Mesothelial cell of epicardium (in vitro differentiated cells): ENCODE results near the gene ZNF575. TPM values are rescaled to one million over a fixed set of nuclear protein-coding genes. Genes with fewer than 3 reads are reported as not detected.
A peak's percentile ranks its signal among the peaks of the same experiment; 100 is the strongest.
"Not testable (repeated sequence)": the region's sequence is repeated elsewhere in the genome, so short reads cannot be mapped to it uniquely, and the experiment has no call there.

Source experiments
- DNase-seq, 2 experiments: peaks; one replicate each; pipeline ENCODE4 v3.0.0; 2021; ENCODE audit warnings: low spot score in 2 of 2; ENCODE audit not compliant: unreplicated experiment in 2 of 2
- H3K27ac Mint-ChIP-seq: 2 replicates; pipeline ENCODE4 v1.8.0; 2021; ENCODE audit warnings: mixed read lengths
- H3K27me3 Mint-ChIP-seq: 2 replicates; pipeline ENCODE4 v1.8.0; 2021; ENCODE audit warnings: low read depth, mixed read lengths
- H3K36me3 Mint-ChIP-seq: 2 replicates; pipeline ENCODE4 v1.8.0; 2021; ENCODE audit warnings: mixed read lengths
- H3K4me1 Mint-ChIP-seq: 2 replicates; pipeline ENCODE4 v1.8.0; 2021; ENCODE audit warnings: mixed read lengths
- H3K4me3 Mint-ChIP-seq: 2 replicates; pipeline ENCODE4 v1.8.0; 2021; ENCODE audit warnings: mild to moderate bottlenecking, moderate library complexity, mixed read lengths
- H3K9me3 Mint-ChIP-seq: 2 replicates; pipeline ENCODE4 v1.8.0; 2021; ENCODE audit warnings: mixed read lengths
- total RNA-seq: library from RNA; stranded (reverse); gene quantifications from 3 replicates; pipeline ENCODE4 v1.2.1, GENCODE V29; 2021
- TF ChIP-seq, protein P1 (sequence below): fragments of 200-600 bp; sonication (generic); IDR thresholded peaks from one replicate; pipeline ENCODE4 v1.5.0; 2021; ENCODE audit warnings: antibody characterized with exemption; ENCODE audit not compliant: unreplicated experiment

ZNF575 gene
- total RNA-seq, 1 donor from 2014 or later = 2.3 TPM

DNA sequence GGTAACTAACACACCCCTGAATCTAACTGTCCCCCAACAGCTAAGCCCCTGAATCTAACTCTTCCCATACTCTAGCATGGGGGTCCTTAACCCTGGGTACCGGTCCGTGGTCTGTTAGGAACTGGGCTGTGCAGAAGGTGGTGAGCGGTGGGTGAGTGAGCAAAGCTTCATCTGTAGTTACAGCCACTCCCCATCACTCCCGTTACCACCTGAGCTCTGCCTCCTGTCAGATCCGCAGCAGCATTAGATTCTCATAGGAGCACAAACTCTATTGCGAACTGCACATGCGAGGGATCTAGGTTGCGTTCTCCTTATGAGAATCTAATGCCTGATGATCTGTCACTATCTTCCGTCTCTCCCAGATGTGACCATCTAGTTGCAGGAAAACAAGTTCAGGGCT is 22.3 kb upstream of the ZNF575 start:
- no peak for DNase-seq
- Mint-ChIP-seq H3K36me3 (peaks cover 29% of the 10 kb centered on the region), H3K27ac (no peak overlapping the region), H3K4me3 (no peak overlapping the region), H3K27me3 (no peaks in the 10 kb centered on the region), H3K9me3 (no peaks in the 10 kb centered on the region), H3K4me1 (no peaks in the 10 kb centered on the region)
- TF ChIP-seq, protein P1, sequence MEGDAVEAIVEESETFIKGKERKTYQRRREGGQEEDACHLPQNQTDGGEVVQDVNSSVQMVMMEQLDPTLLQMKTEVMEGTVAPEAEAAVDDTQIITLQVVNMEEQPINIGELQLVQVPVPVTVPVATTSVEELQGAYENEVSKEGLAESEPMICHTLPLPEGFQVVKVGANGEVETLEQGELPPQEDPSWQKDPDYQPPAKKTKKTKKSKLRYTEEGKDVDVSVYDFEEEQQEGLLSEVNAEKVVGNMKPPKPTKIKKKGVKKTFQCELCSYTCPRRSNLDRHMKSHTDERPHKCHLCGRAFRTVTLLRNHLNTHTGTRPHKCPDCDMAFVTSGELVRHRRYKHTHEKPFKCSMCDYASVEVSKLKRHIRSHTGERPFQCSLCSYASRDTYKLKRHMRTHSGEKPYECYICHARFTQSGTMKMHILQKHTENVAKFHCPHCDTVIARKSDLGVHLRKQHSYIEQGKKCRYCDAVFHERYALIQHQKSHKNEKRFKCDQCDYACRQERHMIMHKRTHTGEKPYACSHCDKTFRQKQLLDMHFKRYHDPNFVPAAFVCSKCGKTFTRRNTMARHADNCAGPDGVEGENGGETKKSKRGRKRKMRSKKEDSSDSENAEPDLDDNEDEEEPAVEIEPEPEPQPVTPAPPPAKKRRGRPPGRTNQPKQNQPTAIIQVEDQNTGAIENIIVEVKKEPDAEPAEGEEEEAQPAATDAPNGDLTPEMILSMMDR = no peak

DNA sequence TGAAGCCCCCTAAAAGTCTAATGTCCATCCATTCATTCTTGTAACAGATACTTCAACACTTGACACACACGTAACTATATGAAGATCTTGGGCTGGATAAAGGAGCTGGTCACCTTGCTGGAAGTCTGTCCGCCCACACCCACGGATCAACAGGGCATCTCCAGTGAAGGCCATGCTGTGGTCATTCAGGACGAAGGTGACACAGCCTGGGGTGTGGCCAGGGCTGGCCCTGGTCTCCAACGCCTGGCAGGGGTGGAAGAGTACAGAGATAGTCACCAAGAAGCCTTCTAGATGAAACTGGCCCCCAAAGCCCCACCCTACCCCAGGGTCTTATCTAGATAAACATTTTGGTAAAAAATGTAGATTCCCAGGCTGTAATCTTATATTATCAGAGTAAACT is 21.7 kb upstream of the ZNF575 start:
- Mint-ChIP-seq H3K4me3 (no peak overlapping the region), H3K27ac (no peak overlapping the region), H3K36me3 (peaks cover 29% of the 10 kb centered on the region), H3K4me1 (no peaks in the 10 kb centered on the region), H3K27me3 (no peaks in the 10 kb centered on the region), H3K9me3 (no peaks in the 10 kb centered on the region)
- TF ChIP-seq, protein P1 = no peak
- DNase-seq = no peak

DNA sequence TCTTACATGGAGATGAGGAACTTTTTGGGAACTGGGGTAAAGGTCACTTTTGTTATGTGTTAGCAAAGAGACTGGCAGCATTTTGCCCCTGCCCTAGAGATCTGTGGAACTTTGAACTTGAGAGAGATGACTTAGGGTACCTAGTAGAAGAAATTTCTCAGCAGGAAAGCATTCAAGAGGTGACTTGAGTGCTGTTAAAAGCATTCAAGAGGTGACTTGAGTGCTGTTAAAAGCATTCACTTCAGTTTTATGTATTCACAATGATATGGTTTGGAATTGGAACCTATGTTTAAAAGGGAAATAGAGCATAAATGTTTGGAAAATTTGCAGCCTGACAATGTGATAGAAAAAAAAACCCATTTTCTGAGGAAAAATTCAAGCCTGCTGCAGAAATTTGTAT is 20.6 kb upstream of the ZNF575 start:
- not testable (repeated sequence) for H3K4me3 Mint-ChIP-seq, DNase-seq, H3K4me1 Mint-ChIP-seq, H3K27ac Mint-ChIP-seq, H3K27me3 Mint-ChIP-seq, H3K9me3 Mint-ChIP-seq
- H3K36me3 Mint-ChIP-seq = peaks cover 29% of the 10 kb centered on the region

DNA sequence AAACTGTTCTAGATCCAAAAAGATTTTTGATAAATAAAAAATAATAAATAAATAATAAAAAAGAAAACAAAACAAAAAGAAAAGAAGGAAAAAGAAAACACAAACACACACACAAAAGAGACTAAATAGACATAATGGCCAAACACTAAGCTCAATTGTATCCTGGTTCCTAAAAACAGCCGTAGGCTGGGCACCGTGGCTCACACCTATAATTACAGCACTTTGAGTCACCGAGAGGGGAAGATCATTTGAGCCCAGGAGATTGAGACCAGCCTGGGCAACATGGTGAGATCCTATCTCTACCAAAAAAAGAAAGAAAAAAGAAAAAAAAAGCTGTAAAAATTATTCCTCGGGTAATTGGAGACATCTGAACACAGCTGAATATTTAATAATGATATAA is 14.9 kb upstream of the ZNF575 start:
- Mint-ChIP-seq H3K36me3 (peaks cover 3% of the 10 kb centered on the region), H3K4me1 (peaks cover 10% of the 10 kb centered on the region), H3K27ac (peak overlapping the region; percentile 40), H3K27me3 (no peaks in the 10 kb centered on the region), H3K9me3 (no peaks in the 10 kb centered on the region), H3K4me3 (no peak overlapping the region)
- TF ChIP-seq, protein P1 = no peak
- DNase-seq = no peak

DNA sequence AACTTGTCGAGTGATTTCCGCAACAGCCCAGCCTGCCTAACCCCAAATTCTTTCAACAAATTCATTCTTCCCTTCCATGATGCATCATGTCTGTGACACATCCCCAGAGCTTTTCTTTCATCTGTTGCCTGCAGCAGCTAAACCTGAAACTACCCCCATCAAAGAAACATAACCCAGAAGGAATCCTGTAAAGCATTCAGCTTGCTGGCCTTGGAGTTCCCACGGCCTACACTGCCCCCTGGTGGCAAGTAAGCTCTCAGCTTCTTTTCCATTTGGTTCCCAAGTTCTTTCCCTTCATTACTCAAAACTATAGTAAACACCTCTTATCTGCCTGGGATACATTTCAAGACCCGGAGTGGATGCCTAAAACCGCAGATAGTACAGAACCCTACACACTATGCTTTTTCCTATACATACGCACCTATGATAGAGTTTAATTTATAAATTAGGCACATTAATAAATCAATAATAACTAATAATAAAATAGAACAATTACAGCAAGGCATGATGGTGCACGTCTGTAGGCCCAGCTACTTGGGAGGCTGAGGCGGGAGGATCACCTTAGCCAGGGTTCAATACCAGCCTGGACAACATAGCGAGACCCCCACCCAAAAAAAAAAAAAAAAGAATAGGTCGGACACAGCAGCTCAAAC is 13.4 kb upstream of the ZNF575 start:
- TF ChIP-seq, protein P1 = peak; percentile 93
- Mint-ChIP-seq H3K27me3 (no peaks in the 10 kb centered on the region), H3K27ac (peak overlapping the region; percentile 68), H3K36me3 (no peaks in the 10 kb centered on the region), H3K9me3 (no peaks in the 10 kb centered on the region), H3K4me3 (no peak overlapping the region), H3K4me1 (peaks cover 11% of the 10 kb centered on the region)
- DNase-seq = peak; percentile 65 to 89

DNA sequence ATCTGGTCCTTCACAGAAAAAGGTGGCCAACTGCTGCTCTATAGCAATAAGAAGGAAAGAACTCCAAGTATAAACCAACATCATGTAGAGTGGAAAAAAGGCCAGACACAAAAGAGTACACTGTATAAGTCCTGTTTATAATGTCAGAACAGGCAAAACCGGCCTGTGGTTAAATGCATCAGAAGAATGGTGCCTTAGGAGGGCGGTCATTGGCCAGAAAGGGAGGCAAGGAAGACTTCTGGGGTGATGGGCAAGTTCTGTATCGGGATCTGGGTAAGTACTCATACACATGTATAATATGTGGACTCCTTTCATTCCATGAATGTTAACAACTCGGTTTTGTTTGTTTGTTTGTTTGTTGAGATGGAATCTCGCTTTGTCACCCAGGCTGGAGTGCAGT is 10.1 kb upstream of the ZNF575 start:
- no peaks in the 10 kb centered on the region for H3K36me3 Mint-ChIP-seq
- no peak overlapping the region for H3K4me3 Mint-ChIP-seq
- DNase-seq = no peak
- no peaks in the 10 kb centered on the region for H3K27me3 Mint-ChIP-seq
- H3K4me1 Mint-ChIP-seq = peaks cover 34% of the 10 kb centered on the region
- peak overlapping the region; percentile 85 for H3K27ac Mint-ChIP-seq
- no peaks in the 10 kb centered on the region for H3K9me3 Mint-ChIP-seq
- TF ChIP-seq, protein P1 = no peak

DNA sequence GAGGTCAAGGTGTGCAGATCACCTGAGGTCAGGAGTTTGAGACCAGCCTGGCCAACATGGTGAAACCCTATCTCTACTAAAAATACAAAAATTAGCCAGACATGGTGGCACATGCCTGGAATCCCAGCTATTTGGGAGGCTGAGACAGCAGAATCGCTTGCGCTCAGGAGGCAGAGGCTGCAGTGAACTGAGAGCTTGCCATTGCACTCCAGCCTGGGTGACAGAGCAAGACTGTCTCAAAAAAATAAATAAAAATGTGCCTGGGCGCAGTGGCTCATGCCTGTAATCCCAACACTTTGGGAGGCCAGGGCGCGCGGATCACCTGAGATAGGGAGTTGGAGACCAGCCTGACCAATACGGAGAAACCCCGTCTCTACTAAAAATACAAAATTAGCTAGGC is 9.3 kb upstream of the ZNF575 start:
- H3K4me1 Mint-ChIP-seq = peaks cover 32% of the 10 kb centered on the region
- H3K36me3 Mint-ChIP-seq, H3K9me3 Mint-ChIP-seq, H3K27me3 Mint-ChIP-seq, DNase-seq, H3K4me3 Mint-ChIP-seq: not testable (repeated sequence)
- peak overlapping the region; percentile 85 for H3K27ac Mint-ChIP-seq
